Measurements from ENCODE around the gene C12orf50.
"Not testable (repeated sequence)": the region's sequence is repeated elsewhere in the genome, so short reads cannot be mapped to it uniquely, and the experiment has no call there.

Gene C12orf50

DNA sequence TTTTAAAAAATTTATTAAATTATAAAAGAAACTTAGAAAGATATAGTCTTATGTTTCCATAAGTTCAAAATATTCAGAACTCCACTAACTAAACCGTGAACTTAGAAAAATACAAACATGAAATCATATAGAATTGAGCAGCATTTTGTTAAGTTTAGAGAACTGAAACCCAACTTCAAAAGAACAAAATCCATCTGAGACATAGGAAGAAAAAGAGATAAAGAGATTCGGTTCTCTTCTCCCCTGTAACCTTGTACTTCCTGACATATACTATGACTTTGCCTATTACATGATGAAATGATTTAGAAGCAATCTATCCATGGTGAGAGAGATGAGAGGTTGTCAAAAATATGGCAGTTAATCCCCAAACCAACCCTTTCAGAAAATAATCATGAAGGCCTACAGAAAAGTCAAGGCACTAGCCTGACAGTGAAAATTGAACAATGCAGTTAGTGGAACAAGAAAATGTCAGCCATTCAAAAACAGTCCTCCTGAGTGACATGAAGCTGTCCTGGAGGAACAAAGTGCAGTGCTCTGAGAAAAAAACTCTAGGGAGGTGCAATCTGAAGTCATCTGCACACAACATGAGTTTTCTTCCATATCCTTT lies 44.0 kb downstream of the C12orf50 start:
- DNase-seq: no peak

DNA sequence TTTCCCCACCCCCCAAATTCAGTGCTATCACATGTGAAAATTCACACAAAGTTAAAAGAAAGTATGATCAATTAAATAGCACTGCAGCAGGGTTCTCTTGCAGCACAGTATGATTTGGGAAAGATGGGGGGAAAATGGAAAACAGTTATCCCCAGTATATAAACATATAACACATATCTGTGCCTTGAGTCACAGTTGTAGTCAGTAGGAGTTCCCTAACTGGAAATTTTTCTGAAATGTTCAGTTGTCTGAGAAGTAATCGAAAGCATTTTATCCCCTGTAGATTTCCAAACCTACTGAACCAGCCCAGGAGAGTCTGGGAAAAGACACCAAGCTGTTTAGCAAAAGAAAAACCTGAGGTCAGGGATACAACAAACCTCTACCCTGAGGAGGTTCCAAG lies 47.0 kb downstream of the C12orf50 start:
- no peak for DNase-seq

DNA sequence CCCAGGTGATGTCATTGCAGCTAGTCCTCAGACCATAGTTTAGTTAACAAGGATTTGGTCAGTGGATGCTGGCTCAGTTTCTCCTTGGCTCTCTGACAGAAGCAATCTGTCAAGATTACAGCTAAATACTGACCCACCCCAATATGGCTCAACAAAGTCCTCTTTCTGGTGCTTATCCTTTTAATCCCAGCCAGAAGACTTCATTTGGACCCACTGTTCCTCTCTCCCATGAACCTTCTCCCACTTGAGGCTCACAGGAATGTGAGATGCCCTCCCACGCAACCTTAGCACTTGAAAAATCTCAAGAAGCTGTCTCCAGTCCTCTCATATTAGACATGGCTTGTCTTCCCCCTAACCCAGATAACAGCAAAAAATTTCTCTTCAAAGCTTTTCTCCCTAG lies 47.7 kb downstream of the C12orf50 start:
- no peak for DNase-seq

DNA sequence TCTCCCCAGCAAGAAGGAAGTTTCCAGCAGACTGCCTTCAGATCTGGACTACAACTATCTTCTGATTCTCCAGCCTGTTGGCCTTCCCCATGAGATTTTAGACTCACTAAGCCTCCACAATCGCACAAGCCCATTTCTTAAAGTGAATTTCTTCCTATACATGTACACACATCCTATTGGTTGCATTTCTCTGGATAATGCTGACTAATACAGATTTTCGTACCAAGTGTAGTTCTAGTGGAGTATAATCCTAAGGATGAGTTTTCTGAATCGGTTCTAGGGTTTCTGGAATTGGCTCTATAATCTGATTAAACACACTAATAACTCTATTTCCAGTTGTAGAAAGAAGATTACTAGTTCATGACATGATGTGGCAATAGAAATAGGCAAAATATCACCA lies 53.3 kb downstream of the C12orf50 start:
- no peak for DNase-seq

DNA sequence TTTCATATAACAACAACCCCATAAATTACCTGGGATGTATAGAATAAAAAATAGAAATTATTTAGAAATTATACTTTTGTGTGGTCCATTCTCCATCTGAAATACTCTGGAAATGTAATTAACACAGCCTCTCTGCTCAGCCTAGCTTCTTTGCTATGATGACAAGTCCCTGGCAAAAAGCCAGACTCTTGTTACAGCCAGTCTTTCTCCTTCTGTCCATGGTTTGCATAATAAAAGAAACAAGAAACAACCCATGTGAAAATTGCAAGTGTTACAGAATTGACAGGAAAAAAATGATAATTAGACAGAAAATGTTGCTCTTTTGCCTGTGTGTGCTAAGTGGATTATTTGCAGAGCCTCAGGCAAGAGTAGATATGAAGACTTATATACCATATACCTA lies 61.3 kb downstream of the C12orf50 start:
- no peak for DNase-seq

DNA sequence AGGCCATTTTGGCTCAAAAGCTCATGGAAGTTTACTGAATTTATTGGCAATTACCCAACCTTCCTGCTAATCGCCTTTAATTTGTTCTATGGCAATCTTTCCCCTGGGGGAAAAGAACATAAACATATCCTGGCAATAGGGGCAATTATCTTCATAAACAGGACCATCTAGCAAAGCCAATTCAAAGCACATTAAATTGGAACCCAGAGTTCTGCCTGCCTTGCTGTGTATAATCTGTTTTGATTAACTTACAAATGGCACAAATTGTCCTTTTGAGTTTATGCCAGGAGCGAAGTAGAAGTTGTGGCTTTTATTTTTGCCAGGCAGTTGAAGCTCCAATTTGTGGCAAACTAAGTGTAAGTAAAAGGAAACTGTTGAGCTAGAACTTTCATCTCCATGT lies 68.6 kb downstream of the C12orf50 start:
- DNase-seq: no peak

DNA sequence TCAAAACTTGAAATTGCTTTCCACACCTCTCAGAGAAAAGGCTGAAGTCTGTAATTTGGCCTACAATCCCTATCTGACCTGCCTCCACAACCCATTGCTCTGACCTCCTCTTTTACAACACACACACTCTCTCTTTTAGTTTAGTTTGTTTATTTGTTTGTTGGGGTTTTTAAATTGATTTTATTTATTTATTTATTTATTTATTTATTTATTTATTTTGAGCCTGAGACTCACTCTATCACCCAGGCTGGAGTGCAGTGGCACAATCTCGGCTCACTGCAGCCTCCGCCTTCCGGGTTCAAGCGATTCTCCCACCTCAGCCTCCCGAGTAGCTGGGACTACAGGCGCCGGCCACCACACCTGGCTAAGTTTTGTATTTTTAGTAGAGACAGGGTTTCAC lies 75.2 kb downstream of the C12orf50 start:
- not testable (repeated sequence) for DNase-seq

DNA sequence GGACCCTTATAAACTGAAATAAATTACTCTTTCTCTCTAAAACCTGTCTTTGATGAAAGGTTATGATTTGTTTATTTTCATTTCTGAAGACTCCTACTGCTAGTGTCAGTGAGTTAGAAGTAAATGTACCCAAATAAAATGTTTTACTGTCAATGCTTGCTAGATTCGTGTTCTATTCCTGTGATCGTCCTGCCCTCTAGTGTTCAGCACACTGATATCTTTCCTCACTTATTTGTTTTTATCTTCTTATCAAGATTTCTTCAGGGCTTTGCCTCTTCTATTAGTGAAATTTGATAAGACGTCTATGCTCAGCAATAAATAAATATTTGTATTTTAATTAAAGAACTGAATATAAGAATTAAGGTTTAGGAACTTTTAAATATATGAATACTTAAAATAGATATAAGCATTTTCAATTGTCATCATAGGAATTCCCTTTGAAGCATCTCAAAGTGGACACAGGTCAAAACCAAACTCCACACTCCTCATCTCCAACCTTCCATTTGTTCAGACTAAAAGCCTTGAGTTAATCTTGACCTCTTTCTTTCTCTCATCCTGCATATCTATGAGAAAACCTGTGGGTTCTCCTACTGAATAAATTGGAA lies 75.8 kb downstream of the C12orf50 start:
- no peak for DNase-seq

DNA sequence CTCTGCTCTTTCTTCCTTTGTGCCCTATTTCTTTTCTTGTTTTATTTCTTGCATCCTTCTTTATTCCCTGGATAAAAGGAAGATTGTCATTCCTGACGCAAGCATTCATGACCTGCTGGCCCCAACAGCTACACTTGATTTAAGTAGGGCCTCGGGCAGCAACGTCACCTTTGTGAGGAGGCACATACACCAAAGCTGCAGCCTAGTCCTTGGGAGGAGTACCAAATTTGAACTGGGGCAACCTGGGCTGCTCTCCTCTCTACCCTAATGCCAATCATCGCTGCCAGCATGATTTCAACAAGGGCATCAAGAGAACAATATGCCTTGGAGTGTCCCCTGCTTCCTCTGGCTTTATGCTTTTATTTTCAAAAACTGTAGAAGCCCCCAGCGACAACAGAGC lies 76.4 kb downstream of the C12orf50 start:
- no peak for DNase-seq

DNA sequence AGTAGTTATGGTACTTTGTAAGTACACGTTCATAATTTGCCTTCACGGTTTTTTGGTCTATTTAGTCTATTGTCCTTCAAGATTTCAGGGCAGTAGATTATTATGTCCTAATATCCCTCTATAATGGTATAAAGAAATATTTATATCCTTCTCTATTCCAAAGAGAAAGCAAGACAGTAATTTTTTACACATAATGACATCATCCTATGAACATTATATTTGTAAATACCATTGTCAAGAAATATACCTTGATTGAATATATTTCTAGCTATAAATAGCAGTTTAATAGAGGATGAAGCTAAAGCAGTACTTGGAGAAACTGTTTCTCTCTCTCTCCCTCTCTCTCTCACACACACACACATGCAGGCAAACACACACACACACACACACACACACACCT lies 77.0 kb downstream of the C12orf50 start:
- no peak for DNase-seq

DNA sequence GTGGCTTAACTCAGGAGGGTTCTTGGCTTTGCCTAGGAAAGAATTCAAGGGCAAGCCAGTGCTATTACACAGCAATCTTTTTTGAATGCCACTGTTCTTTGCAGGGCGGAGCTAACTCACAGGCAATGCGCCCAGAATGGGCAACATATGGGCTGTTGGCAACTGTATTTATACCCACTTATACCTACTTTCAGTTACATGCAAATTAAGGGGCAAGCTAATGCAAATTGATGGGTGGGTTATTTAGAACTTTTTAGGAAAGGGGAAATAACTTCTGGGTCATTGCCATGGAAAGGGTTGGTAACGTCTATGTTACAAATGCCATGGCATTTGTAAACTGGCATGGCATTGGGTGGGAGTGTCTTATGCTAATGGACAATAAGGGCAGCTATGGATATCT lies 85.4 kb downstream of the C12orf50 start:
- DNase-seq: no peak

DNA sequence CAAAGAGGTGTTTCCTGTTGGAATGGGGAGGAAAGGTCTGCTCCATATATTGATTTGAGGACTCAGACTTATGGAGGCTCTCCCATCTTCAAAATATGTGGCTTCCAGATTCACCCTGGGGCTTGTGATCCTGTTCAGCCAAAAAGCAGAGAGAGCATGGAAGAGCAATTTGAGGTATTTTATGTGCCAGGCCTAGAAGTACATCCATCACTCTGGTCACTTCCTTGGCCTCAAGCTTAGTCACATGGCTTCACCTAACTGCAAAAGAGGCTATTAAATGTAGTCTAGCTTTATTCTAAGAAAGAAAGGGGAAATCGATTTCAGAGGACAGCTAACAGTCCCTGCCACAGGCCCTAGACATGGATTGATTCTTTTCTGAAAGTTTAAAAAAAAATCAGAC lies 86.2 kb downstream of the C12orf50 start:
- DNase-seq: no peak

DNA sequence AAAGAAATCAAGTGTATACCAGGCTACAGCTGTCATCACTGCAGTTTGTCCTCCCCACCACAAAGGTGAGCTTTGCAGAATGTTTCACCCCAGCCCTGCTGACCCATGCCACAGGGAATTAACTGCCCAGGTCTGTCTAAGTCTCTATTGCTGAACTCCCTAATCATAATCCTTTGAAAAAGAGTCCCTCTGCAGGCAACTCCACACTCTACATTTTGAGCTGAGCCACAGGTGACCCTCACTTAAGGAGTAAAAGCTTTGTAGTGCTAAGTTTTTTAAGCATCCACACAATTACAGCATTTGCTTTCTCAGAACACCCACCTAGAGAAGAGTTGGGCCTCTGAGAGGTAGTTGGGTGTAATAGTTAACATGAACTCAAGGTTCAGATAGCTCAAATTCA lies 90.0 kb downstream of the C12orf50 start:
- DNase-seq: no peak

DNA sequence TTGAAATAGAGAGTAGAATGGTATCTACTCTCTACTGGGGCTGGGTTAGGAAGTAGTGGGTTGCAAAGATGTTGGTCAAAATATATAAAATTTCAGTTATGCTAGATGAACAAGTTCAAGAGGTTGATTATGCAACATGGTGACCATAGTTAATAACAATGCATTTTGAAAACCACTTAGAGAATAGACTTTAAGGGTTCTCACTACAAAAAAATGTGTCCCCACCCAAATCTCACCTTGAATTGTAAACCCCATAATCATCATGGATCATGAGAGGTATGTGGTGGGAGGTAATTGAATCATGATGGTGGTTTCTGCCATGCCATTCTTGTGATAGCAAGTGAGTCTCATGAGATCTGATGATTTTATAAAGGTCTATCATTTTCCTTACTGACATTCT lies 94.0 kb downstream of the C12orf50 start:
- no peak for DNase-seq

DNA sequence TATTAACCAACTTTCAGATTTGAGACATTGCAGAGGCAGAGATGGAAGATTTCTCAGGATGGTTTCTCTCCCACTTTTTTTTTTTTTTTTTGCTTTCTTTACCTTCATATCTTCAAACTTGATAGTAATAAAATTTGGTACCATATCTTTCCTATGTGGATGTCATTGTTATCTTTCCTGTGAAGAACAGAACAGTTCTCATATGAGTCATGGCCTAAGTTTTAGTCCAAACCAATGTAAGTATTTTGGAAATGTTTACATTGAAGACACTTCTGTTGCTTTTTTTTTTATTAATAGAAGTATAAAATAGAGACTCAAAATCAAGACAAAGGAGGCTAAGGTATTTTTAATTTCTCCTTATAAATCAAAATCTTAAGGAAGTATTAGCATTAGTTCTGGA lies 95.2 kb downstream of the C12orf50 start:
- DNase-seq: no peak

DNA sequence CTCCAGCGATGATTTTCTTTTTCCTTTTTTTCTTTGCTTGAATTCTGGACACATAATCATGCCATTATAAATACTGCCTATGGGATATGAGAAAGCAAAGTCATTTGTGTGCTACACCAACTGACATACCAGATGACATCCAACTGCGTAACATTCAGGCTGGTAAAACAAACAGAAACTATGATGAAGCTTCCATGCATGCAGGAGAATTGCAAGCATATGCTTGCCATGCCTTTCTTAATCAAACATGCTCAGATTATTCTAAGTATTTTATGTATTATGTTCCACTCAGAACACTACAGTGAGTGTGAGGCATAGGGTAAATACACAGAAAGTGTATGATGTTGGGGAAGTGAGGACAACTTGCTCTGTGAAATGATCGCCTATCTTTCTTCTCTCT lies 97.4 kb downstream of the C12orf50 start:
- DNase-seq: no peak

DNA sequence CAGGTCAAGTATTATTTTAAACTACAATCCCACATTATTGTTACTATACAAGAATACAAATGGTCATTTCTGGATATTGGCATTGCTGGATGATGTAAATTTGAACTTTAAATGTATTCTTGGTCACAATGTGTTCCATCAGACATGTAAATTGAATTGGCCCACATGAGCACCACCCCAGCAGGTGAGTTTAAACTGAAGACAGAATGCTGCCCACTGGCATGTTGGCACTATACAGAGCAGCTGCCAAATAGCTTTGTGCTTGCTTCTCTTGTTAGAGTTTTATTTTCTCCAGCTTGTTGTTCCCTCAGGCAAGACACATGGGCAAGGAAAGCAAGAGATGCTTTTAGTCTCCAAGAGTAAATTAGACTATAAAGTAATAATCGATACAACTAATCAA lies 98.6 kb downstream of the C12orf50 start:
- DNase-seq: no peak
